ENCODE data around the gene KDM2A.

The KDM2A gene

GRCh38 chr11:67301313-67301921 is 182.4 kb downstream of the KDM2A start:
- Histone ChIP-seq H3K9ac (ENCODE audit: low read length) (peak overlapping the region; percentile 55), H3K4me3 (ENCODE audit: low read depth, low read length) (peak overlapping the region; percentile 88), H3K27me3 (ENCODE audit: control insufficient read depth, insufficient read depth, low read length) (no peaks in the 10 kb centered on the region), H3K36me3 (ENCODE audit: control insufficient read depth, insufficient read depth, low read length) (peaks cover 35% of the 10 kb centered on the region), H3K9me3 (ENCODE audit: control insufficient read depth, insufficient read depth, low read depth, low read length) (peaks cover 1% of the 10 kb centered on the region; the same call in 1 of the 2 replicates), H3K4me1 (ENCODE audit: control insufficient read depth, insufficient read depth, low read length) (peaks cover 21% of the 10 kb centered on the region), H3K27ac (ENCODE audit: low read depth, low read length) (0 out of 2 replicates have a peak overlapping the region, but pooled peaks have one; percentile 32)

DNA sequence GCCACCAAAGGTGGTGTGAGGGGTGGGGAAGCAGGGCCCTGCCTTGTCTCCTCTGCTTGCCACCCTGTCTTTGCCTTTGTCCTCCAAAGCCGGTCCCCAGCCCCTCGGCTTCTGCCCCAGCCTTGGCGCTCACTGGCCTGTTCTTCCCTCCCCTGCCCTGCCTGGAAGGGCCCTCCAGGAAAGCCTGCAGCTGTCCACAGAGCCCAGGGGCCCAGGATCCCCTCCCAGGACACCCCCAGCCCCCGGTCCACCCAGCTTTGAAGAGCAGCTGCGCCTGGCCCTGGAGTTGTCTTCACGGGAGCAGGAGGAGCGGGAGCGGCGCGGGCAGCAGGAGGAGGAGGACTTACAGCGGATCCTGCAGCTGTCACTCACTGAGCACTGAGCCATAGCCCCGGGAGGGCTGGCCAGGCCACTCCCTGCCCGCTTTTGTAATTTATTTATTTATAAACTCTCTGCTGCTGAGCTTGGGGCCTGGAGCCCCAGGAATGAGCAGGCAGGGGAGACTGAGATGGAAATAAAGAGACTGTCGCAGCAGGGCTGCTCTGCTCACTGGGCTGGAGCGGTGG is 183.0 kb downstream of the KDM2A start:
- Histone ChIP-seq H3K36me3 (ENCODE audit: control insufficient read depth, insufficient read depth, low read length) (peaks cover 32% of the 10 kb centered on the region), H3K4me1 (ENCODE audit: control insufficient read depth, insufficient read depth, low read length) (peaks cover 21% of the 10 kb centered on the region), H3K9ac (ENCODE audit: low read length) (peak overlapping the region; percentile 55), H3K9me3 (ENCODE audit: control insufficient read depth, insufficient read depth, low read depth, low read length) (no peaks in the 10 kb centered on the region), H3K27ac (ENCODE audit: low read depth, low read length) (peak overlapping the region; percentile 32; the same call in 1 of the 2 replicates), H3K4me3 (ENCODE audit: low read depth, low read length) (peak overlapping the region; percentile 88), H3K27me3 (ENCODE audit: control insufficient read depth, insufficient read depth, low read length) (no peaks in the 10 kb centered on the region)

DNA sequence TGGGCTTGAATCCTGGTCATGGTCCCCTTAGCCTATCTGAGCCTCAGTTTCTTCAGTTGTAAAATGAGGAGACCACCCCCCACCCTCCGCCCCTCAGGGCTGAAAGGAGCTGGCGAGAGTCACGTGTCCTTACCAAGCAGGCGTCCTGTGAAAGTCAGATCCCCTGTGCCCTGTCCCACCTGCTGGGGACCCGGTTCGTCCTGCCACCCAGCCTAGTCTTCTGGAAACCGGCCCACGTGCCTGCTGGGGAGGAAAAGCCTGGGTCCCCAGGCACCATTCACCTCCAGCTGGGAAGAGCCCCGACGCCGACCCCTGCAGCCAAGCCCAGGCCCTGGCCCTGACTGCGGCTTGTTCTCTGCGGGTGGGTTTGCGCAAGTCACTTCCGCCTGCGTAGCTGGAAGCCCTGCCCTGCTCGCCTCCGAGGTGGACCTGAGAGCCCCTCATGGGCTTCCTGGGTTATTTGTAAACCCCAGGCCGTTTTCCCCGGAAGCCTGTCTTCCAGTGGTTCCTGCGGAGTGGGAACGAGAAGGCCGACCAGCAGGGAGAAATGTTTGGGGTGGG is 183.6 kb downstream of the KDM2A start:
- peak overlapping the region; percentile 88 for H3K4me3 ChIP-seq (ENCODE audit: low read depth, low read length)
- H3K9ac ChIP-seq (ENCODE audit: low read length) = peak overlapping the region; percentile 55
- H3K27ac ChIP-seq (ENCODE audit: low read depth, low read length) = peak overlapping the region; percentile 3; the same call in 1 of the 2 replicates

GRCh38 chr11:67303132-67303834 is 184.2 kb downstream of the KDM2A start, which contains the start of gene SSH3:
Gene SSH3 (plus strand): TSS chr11:67303530. CDS start chr11:67303626, 96 bp downstream.
- peak within 1 kb of the TSS; percentile 88 for H3K4me3 ChIP-seq (ENCODE audit: low read depth, low read length)
- H3K27ac ChIP-seq (ENCODE audit: low read depth, low read length) = peak within 1 kb of the TSS; percentile 81; the same call in 1 of the 2 replicates

More for the DNA sequence above, 183.6 kb downstream of the KDM2A start:
- Histone ChIP-seq H3K9me3 (ENCODE audit: control insufficient read depth, insufficient read depth, low read depth, low read length) (no peaks in the 10 kb centered on the region), H3K4me1 (ENCODE audit: control insufficient read depth, insufficient read depth, low read length) (peaks cover 21% of the 10 kb centered on the region), H3K36me3 (ENCODE audit: control insufficient read depth, insufficient read depth, low read length) (peaks cover 38% of the 10 kb centered on the region), H3K27me3 (ENCODE audit: control insufficient read depth, insufficient read depth, low read length) (no peaks in the 10 kb centered on the region)

GRCh38 chr11:67303835-67304411 is 184.9 kb downstream of the KDM2A start:
- H3K4me3 ChIP-seq (ENCODE audit: low read depth, low read length) = peak overlapping the region; percentile 88
- peaks cover 21% of the 10 kb centered on the region for H3K4me1 ChIP-seq (ENCODE audit: control insufficient read depth, insufficient read depth, low read length)
- H3K27ac ChIP-seq (ENCODE audit: low read depth, low read length) = peak overlapping the region; percentile 81; the same call in 1 of the 2 replicates
- peaks cover 44% of the 10 kb centered on the region for H3K36me3 ChIP-seq (ENCODE audit: control insufficient read depth, insufficient read depth, low read length)
- no peaks in the 10 kb centered on the region for H3K27me3 ChIP-seq (ENCODE audit: control insufficient read depth, insufficient read depth, low read length)
- H3K9me3 ChIP-seq (ENCODE audit: control insufficient read depth, insufficient read depth, low read depth, low read length) = no peaks in the 10 kb centered on the region
- H3K9ac ChIP-seq (ENCODE audit: low read length) = peak overlapping the region; percentile 78

More at GRCh38 chr11:67303132-67303834, 184.2 kb downstream of the KDM2A start, which contains the start of gene SSH3:
- Histone ChIP-seq H3K9ac (ENCODE audit: low read length) (peak within 1 kb of the TSS; percentile 78), H3K27me3 (ENCODE audit: control insufficient read depth, insufficient read depth, low read length) (no peaks in the 10 kb centered on the region), H3K36me3 (ENCODE audit: control insufficient read depth, insufficient read depth, low read length) (peaks cover 43% of the 10 kb centered on the region), H3K9me3 (ENCODE audit: control insufficient read depth, insufficient read depth, low read depth, low read length) (no peaks in the 10 kb centered on the region), H3K4me1 (ENCODE audit: control insufficient read depth, insufficient read depth, low read length) (peaks cover 21% of the 10 kb centered on the region)

GRCh38 chr11:67304511-67305113 is 185.5 kb downstream of the KDM2A start:
- Histone ChIP-seq H3K27ac (ENCODE audit: low read depth, low read length) (no peak overlapping the region), H3K9me3 (ENCODE audit: control insufficient read depth, insufficient read depth, low read depth, low read length) (no peaks in the 10 kb centered on the region), H3K4me1 (ENCODE audit: control insufficient read depth, insufficient read depth, low read length) (peaks cover 21% of the 10 kb centered on the region), H3K9ac (ENCODE audit: low read length) (peak overlapping the region; percentile 78), H3K36me3 (ENCODE audit: control insufficient read depth, insufficient read depth, low read length) (peaks cover 44% of the 10 kb centered on the region), H3K27me3 (ENCODE audit: control insufficient read depth, insufficient read depth, low read length) (no peaks in the 10 kb centered on the region), H3K4me3 (ENCODE audit: low read depth, low read length) (peak overlapping the region; percentile 88)

DNA sequence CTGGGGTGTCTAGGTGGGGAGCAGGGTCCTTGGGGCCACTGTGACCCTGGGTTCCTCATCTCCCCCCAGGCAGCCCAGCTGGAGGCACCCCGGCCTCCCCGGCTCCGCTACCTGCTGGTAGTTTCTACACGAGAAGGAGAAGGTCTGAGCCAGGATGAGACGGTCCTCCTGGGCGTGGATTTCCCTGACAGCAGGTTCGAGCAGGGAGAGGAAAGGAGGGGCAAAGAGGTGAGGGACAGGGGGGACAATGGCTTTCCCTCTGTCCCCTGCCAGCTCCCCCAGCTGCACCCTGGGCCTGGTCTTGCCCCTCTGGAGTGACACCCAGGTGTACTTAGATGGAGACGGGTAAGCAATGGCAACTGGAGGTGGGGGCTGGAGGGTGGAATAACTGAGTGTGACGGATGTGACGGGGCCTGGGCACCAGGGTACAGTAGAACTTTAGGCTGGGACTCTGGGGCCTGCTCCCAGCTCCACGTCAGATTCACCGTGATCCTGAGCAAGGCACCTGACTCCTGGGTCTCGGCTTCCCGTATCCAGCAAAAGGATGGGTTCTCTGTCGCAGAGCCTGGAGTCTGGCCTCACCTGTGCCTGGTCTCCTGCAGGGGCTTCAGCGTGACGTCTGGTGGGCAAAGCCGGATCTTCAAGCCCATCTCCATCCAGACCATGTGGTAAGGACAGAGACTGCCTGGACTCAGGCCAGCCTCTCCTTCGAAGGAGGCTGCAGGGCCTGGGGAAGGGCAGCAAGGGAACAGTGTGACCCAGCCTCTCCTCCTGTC is 187.9 kb downstream of the KDM2A start:
- Histone ChIP-seq H3K27me3 (ENCODE audit: control insufficient read depth, insufficient read depth, low read length) (no peaks in the 10 kb centered on the region), H3K9me3 (ENCODE audit: control insufficient read depth, insufficient read depth, low read depth, low read length) (no peaks in the 10 kb centered on the region), H3K27ac (ENCODE audit: low read depth, low read length) (no peak overlapping the region), H3K4me3 (ENCODE audit: low read depth, low read length) (no peak overlapping the region), H3K36me3 (ENCODE audit: control insufficient read depth, insufficient read depth, low read length) (peaks cover 40% of the 10 kb centered on the region), H3K9ac (ENCODE audit: low read length) (no peak overlapping the region), H3K4me1 (ENCODE audit: control insufficient read depth, insufficient read depth, low read length) (peaks cover 15% of the 10 kb centered on the region)

- Histone ChIP-seq H3K4me3 (ENCODE audit: low read depth, low read length) (no peak overlapping the region), H3K36me3 (ENCODE audit: control insufficient read depth, insufficient read depth, low read length) (peaks cover 40% of the 10 kb centered on the region), H3K9ac (ENCODE audit: low read length) (no peak overlapping the region), H3K27ac (ENCODE audit: low read depth, low read length) (no peak overlapping the region), H3K27me3 (ENCODE audit: control insufficient read depth, insufficient read depth, low read length) (no peaks in the 10 kb centered on the region), H3K4me1 (ENCODE audit: control insufficient read depth, insufficient read depth, low read length) (peaks cover 10% of the 10 kb centered on the region), H3K9me3 (ENCODE audit: control insufficient read depth, insufficient read depth, low read depth, low read length) (no peaks in the 10 kb centered on the region)
These were observed 188.5 kb downstream of the KDM2A start for GRCh38 chr11:67307545-67308001.
